Left ventricle myocardium inferior (tissue), 1 donor: ENCODE measurements around the gene RFT1. TPM values are rescaled to one million over a fixed set of nuclear protein-coding genes. Genes with fewer than 3 reads are reported as not detected.

Source experiments
- DNase-seq: peaks from one replicate; pipeline ENCODE4 v3.0.0-alpha.2; 2020
- H3K27ac ChIP-seq: fragments of 200-600 bp; replicated peaks from 2 replicates; pipeline ENCODE4 v1.8.0; 2021
- H3K27me3 ChIP-seq: fragments of 200-600 bp; 2 replicates; pipeline ENCODE4 v1.8.0; 2021; ENCODE audit warnings: low read depth
- H3K36me3 ChIP-seq: fragments of 200-600 bp; 2 replicates; pipeline ENCODE4 v1.8.0; 2021
- H3K4me1 ChIP-seq: fragments of 200-600 bp; 2 replicates; pipeline ENCODE4 v1.8.0; 2021
- H3K4me3 ChIP-seq: fragments of 200-600 bp; 2 replicates; pipeline ENCODE4 v1.8.0; 2021; ENCODE audit warnings: mild to moderate bottlenecking, moderate library complexity
- H3K9me3 ChIP-seq: fragments of 200-600 bp; replicated peaks from 2 replicates; pipeline ENCODE4 v1.8.0; 2021
- CTCF ChIP-seq: fragments of 200-600 bp; IDR thresholded peaks from 2 replicates; pipeline ENCODE4 v1.8.0; 2021; ENCODE audit warnings: antibody characterized with exemption, mild to moderate bottlenecking, borderline replicate concordance
- intact Hi-C: fragments of 100-400 bp; cut with micrococcal nuclease; formaldehyde crosslinking; loops from one replicate; pipeline ENCODE4 v1.11.0; 2022
- total RNA-seq: library from RNA; stranded (reverse); fragmentation: NEBNext Ultra II Directional; extraction: Animal tissue kit (Norgen Biotek cat#: 25700); gene quantifications from one replicate; pipeline ENCODE4 v1.2.1, GENCODE V29; 2021
- donor health status: DM: no; HTN: yes; CAD: no; lungs with severe emphysema.

RFT1 gene
- total RNA-seq, 1 donor from 2014 or later = 9.4 TPM

GRCh38 chr3:53040351-53040820, 89.8 kb downstream of the RFT1 start:
- Histone ChIP-seq H3K36me3 (no peaks in the 10 kb centered on the region), H3K9me3 (no peaks in the 10 kb centered on the region), H3K27me3 (no peaks in the 10 kb centered on the region), H3K4me3 (no peak overlapping the region), H3K27ac (no peak overlapping the region), H3K4me1 (peaks cover 48% of the 10 kb centered on the region)
- no peak for TF ChIP-seq CTCF
- no peak for DNase-seq
- intact Hi-C loops = no loop called here

- H3K4me3 ChIP-seq = no peak overlapping the region
- no peaks in the 10 kb centered on the region for H3K27me3 ChIP-seq
- DNase-seq = no peak
- no peak for TF ChIP-seq CTCF
- H3K36me3 ChIP-seq = no peaks in the 10 kb centered on the region
- no peaks in the 10 kb centered on the region for H3K9me3 ChIP-seq
- peaks cover 42% of the 10 kb centered on the region for H3K4me1 ChIP-seq
- no peak overlapping the region for H3K27ac ChIP-seq
- intact Hi-C loops = no loop called here
Measured at GRCh38 chr3:53039376-53039752, 90.9 kb downstream of the RFT1 start.

- Histone ChIP-seq H3K27me3 (no peaks in the 10 kb centered on the region), H3K36me3 (no peaks in the 10 kb centered on the region), H3K4me1 (peaks cover 37% of the 10 kb centered on the region), H3K27ac (no peak overlapping the region), H3K9me3 (no peaks in the 10 kb centered on the region), H3K4me3 (no peak overlapping the region)
- intact Hi-C loops = no loop called here
- no peak for TF ChIP-seq CTCF
- no peak for DNase-seq
Measured at GRCh38 chr3:53038679-53039375, 91.4 kb downstream of the RFT1 start.

Other genes starting within 250 kb of the RFT1 start
- gene STIMATE, start 232.9 kb downstream of the RFT1 start, total RNA-seq = 6.3 TPM
- gene SFMBT1, start 84.4 kb downstream of the RFT1 start, total RNA-seq = 15.9 TPM
- 13.6 TPM for gene PRKCD, start 30.8 kb upstream of the RFT1 start, total RNA-seq
- 32.1 TPM for gene TKT, start 125.6 kb upstream of the RFT1 start, total RNA-seq
- gene DCP1A, start 217.1 kb upstream of the RFT1 start, total RNA-seq = 17.3 TPM